ENCODE measurements around the gene PALS2. TPM values are rescaled to one million over a fixed set of nuclear protein-coding genes. Genes with fewer than 3 reads are reported as not detected.

PALS2 gene
- total and polyA plus RNA-seq, 2 of the 13 experiments (the other 11 are each of a cell fraction or from before 2014, with no cell fraction given): 3.1 to 21.9 TPM

GRCh38 chr7:24572997-24573553 lies at the start of gene PALS2 (continued):
- peak; percentile 38; the same call in 1 of the 2 replicates for TF ChIP-seq POLR2AphosphoS5 (IDR thresholded peaks at IDR 0.05; ENCODE audit: low read depth, low read length)
- TF ChIP-seq KDM5B (CRISPR knock-in tag; IDR thresholded peaks at IDR 0.05; ENCODE audit: borderline replicate concordance): peak; percentile 73; the same call in 1 of the 2 replicates
- TF ChIP-seq THRA (CRISPR knock-in tag; IDR thresholded peaks at IDR 0.05; ENCODE audit: borderline replicate concordance): no peak
- no peak for TF ChIP-seq ZNF780A (CRISPR knock-in tag; IDR thresholded peaks at IDR 0.05)
- TF ChIP-seq RARG (CRISPR knock-in tag; IDR thresholded peaks at IDR 0.05; ENCODE audit: low read depth): no peak
- 0 out of 2 replicates have a peak, but pooled peaks have one; percentile 27 for TF ChIP-seq ZGPAT (CRISPR knock-in tag; IDR thresholded peaks at IDR 0.05)
- TF ChIP-seq ZNF275 (CRISPR knock-in tag; IDR thresholded peaks at IDR 0.05; ENCODE audit: borderline replicate concordance): no peak
- peak; percentile 48 for TF ChIP-seq ZNF563 (CRISPR knock-in tag; IDR thresholded peaks at IDR 0.05)
- TF ChIP-seq KDM5A (IDR thresholded peaks at IDR 0.05; ENCODE audit: borderline replicate concordance, low read length): 0 out of 2 replicates have a peak, but pooled peaks have one; percentile 17
- TF ChIP-seq PATZ1 (CRISPR knock-in tag; IDR thresholded peaks at IDR 0.05): peak; percentile 49; the same call in 1 of the 2 replicates
- TF ChIP-seq ZNF543 (CRISPR knock-in tag; IDR thresholded peaks at IDR 0.05): 0 out of 2 replicates have a peak, but pooled peaks have one; percentile 53
- TF ChIP-seq ZNF761 (CRISPR knock-in tag; conservative IDR thresholded peaks at IDR 0.05): no peak
- TF ChIP-seq ZBTB3 (CRISPR knock-in tag; IDR thresholded peaks at IDR 0.05; ENCODE audit: borderline replicate concordance, low read depth): no peak
- no peak for TF ChIP-seq NONO (IDR thresholded peaks at IDR 0.05)
- TF ChIP-seq NONO (CRISPR knock-in tag; conservative IDR thresholded peaks at IDR 0.05): no peak
- peak; percentile 15; the same call in 1 of the 2 replicates for TF ChIP-seq MTA1 (CRISPR knock-in tag; IDR thresholded peaks at IDR 0.05; ENCODE audit: borderline replicate concordance)
- no peak for TF ChIP-seq ZNF597 (CRISPR knock-in tag; IDR thresholded peaks at IDR 0.05)
- no peak for TF ChIP-seq PAWR (CRISPR knock-in tag; IDR thresholded peaks at IDR 0.05; ENCODE audit: borderline replicate concordance)
- TF ChIP-seq CAMTA2 (CRISPR knock-in tag; IDR thresholded peaks at IDR 0.05; ENCODE audit: borderline replicate concordance): 0 out of 2 replicates have a peak, but pooled peaks have one; percentile 48
- TF ChIP-seq ZNF670 (CRISPR knock-in tag; IDR thresholded peaks at IDR 0.05; ENCODE audit: borderline replicate concordance): no peak
- TF ChIP-seq SIN3A (IDR thresholded peaks at IDR 0.05; ENCODE audit: borderline replicate concordance, low read depth, low read length): peak; percentile 50; the same call in 1 of the 2 replicates
- 0 out of 2 replicates have a peak, but pooled peaks have one; percentile 30 for TF ChIP-seq ZNF501 (CRISPR knock-in tag; IDR thresholded peaks at IDR 0.05)
